NCI-H1105 treated with DMSO at 0.1 percent for 48 hours (cell line): ENCODE data around the gene MT1B.
"Not testable (repeated sequence)": the region's sequence is repeated elsewhere in the genome, so short reads cannot be mapped to it uniquely, and the experiment has no call there.

Experiments
- DNase-seq: peaks from one replicate; lab custom pipeline; 2025; lab: John Stamatoyannopoulos, UW

Gene MT1B

GRCh38 chr16:56637814-56638750 lies 13.6 kb upstream of the MT1B start, which contains the start of gene MT1A:
Gene MT1A (plus strand): TSS chr16:56638666. CDS start chr16:56638739, 73 bp downstream.
- DNase-seq: no peak

DNA sequence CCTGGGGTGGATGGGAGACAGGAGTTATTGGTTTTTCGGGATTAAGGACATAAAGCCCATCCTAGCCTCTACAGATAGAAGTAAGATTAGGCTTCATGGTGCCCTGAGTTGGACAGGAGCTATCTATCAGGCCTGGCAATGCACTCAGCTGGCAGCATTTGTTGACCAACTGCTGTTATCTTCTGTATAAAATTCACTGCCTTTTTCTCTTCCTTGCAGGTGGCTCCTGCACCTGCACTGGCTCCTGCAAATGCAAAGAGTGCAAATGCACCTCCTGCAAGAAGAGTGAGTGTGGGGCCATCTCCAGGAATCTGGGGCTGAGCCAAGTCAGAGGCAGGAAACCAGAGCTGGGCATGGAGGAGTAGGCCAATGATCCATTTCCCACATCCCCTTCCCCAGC lies 12.6 kb upstream of the MT1B start:
- DNase-seq: no peak

DNA sequence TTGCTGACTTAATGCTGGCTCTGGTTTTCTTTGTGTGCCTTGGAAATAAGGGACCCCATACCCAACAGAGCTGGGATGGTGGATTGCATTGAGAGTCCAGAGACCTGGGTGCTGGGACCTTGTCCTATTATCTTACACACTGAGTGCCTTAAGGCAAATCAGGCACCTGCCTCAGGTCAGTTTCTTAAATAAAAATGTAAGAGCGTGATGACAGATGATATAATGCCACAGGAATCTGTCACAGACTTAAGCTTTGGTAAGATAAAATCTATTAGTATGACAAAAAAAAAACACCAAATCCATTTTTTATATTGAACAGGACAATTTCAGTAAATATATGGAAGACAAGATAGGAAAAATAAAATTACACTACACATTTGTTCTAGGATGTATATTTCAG lies 11.6 kb upstream of the MT1B start:
- DNase-seq: no peak

DNA sequence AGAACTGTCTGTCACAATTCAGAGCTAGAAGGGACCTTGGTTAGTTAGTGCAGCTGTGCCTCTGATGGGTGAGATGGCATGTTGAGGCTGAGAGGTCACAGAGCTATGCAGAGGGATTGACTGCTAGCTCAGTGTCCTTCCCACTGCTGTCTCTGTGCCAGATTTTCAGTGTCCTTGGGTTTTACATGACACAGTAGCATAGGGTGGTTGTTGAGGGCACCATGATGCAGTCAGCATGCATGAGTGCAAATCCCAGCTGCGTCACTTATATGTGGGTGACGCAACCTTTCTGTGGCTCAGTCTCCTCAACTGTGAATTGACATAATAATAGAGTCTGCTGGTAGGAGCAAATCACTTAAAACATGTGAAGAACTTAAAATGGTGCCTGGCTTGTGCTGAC lies 10.5 kb upstream of the MT1B start:
- DNase-seq: no peak

- no peak for DNase-seq
These were observed 8.5 kb upstream of the MT1B start for GRCh38 chr16:56643080-56643778.

DNA sequence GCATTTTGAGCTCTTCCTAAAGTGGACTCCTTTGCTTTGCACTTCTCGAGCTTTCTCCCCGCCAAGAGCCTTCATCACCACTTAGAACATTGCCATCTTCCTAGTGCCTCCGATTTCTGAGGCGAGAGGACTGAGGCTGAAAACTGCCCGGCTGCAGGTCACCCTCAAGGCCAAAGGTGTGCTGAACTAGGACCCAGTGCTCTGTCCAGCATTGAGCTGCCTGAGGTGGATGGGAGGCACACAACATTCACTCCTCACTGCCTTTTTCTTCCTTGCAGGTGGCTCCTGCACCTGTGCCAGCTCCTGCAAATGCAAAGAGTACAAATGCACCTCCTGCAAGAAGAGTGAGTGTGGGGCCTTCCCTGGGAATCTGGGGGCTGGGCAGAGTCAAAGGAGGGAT lies 7.9 kb upstream of the MT1B start:
- no peak for DNase-seq

DNA sequence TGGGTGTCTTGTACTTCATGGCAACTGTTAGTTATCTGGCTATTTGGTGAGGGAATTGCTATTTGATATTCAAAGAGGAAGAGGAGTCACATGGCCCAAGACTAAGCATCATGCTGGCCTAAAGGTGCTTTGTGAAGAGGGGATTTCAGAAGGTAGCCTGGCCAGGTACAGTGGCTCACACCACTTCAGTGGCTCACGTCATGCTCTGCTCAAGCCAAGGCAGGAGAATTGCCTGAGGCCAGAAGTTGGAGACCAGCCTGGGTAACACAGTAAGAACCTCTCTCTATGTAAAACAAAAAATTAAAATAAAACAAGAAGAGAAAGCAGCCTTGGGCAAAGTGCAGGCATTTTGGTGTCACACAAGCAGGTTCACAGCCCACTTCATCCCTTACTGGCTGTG lies 6.4 kb upstream of the MT1B start:
- no peak for DNase-seq

- DNase-seq: no peak
These were observed 5.8 kb upstream of the MT1B start for GRCh38 chr16:56645838-56646237.

GRCh38 chr16:56647641-56648431 lies 3.9 kb upstream of the MT1B start:
- no peak for DNase-seq

- no peak for DNase-seq
These were observed 2.4 kb upstream of the MT1B start for GRCh38 chr16:56649271-56649670.

DNA sequence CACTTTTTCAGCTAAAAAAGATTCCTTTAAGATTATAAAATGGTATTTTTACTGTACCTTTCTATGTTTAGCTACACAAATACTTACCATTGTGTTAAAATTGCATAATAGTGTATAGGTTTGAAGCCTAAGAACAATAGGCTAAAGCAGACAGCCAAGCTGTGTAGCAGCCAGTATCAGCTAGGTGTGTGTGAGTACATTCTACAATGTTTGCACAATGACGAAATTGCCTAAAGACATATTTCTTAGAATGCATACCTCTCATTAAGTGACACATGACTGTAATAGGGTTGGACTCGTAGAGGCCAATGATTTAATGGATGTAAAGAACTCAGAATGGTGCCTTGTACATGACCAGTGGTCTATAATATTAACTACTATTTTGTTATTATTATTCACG lies 1.9 kb upstream of the MT1B start:
- no peak for DNase-seq

GRCh38 chr16:56652600-56652999 lies 914 bp downstream of the MT1B start:
- DNase-seq: no peak

DNA sequence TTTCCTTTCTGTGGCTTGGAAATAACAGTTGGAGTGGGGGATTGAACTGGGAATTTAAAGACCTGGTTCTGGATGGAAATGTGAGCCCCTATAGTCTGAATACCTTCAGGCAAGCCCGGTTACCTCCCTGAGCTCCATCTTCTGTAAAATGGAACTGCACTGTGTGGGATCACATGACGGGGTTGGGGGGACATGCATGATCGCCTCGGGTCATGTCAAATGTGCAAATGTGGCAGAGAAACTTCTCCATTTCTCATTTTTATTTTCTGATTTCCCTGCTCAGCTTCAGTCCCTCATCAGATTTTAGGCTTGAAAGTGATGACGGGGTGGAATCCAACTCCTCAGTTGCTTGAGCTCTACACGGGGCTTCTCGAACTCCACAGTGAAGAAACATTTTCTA lies 1.5 kb downstream of the MT1B start:
- no peak for DNase-seq

DNA sequence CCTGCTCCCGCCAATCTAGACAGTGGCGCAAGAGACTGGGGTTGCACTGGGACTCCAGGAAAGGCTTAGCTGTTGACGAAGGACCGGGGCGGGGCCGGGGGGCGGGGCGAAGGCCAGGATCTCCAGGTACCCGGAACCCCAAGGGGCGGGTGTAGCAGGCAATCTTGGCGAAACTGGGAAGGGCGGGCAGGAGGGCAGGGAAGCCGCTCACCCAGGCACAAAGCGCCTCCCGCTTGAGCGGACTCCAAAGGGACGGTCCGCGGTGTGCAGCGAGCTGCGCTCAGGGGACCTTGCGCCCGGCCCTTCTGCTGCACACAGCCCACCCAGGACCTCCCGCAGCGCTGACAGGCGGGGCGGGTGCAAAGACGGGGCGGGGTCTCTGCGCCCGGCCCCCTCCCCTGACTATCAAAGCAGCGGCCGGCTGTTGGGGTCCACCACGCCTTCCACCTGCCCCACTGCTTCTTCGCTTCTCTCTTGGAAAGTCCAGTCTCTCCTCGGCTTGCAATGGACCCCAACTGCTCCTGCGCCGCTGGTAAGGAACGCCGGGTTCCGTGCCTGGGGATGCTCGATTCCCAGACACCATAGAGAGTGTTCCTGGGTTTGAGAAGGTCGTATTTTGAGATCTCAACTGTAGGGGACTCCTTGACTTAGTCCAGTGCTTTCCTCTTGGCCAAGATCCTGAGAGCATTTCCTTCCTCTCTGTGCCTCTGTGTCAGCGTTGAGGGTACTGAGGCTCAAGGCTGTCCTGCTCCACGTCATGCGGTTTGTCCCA lies 6.1 kb downstream of the MT1B start, which contains the start of gene MT1F:
MT1F (plus strand) TSS at position 405 of the 772 bp plus-strand sequence; CDS start at position 505, 100 bp downstream.
- peak; percentile 43 for DNase-seq

GRCh38 chr16:56658327-56658875 lies 6.7 kb downstream of the MT1B start:
- no peak for DNase-seq

- no peak for DNase-seq
These were observed 11.0 kb downstream of the MT1B start for GRCh38 chr16:56662357-56663354.

- no peak for DNase-seq
These were observed 12.8 kb downstream of the MT1B start for GRCh38 chr16:56664506-56664905.

GRCh38 chr16:56665286-56666261 lies 13.9 kb downstream of the MT1B start:
- DNase-seq: not testable (repeated sequence)
